ENCODE data around the gene MYNN.

MYNN gene

GRCh38 chr3:169836078-169836941 lies 63.1 kb downstream of the MYNN start:
- DNase-seq: no peak

GRCh38 chr3:169836942-169837275 lies 63.7 kb downstream of the MYNN start:
- no peak for DNase-seq

GRCh38 chr3:169838511-169839030 lies 65.4 kb downstream of the MYNN start:
- DNase-seq: no peak
